Panc1 (cell line): ENCODE data around the gene SERPINA4.

Experiments
- POLR2AphosphoS5 ChIP-seq: IDR thresholded peaks from 2 replicates; pipeline ENCODE4 v1.6.1; 2012; ENCODE audit warnings: mild to moderate bottlenecking, low read depth, low read length, moderate library complexity
- TCF7L2 ChIP-seq: IDR thresholded peaks from 2 replicates; pipeline ENCODE4 v1.6.1; 2011; ENCODE audit warnings: mild to moderate bottlenecking, low read depth, low read length, inconsistent platforms
- TF ChIP-seq, protein P1 (sequence below): fragments of 450-650 bp; IDR thresholded peaks from 2 replicates; pipeline ENCODE4 v1.5.1; 2017; ENCODE audit warnings: mild to moderate bottlenecking

GRCh38 chr14:94517248-94517640, 44.0 kb upstream of the SERPINA4 start:
- TF ChIP-seq, protein P1, sequence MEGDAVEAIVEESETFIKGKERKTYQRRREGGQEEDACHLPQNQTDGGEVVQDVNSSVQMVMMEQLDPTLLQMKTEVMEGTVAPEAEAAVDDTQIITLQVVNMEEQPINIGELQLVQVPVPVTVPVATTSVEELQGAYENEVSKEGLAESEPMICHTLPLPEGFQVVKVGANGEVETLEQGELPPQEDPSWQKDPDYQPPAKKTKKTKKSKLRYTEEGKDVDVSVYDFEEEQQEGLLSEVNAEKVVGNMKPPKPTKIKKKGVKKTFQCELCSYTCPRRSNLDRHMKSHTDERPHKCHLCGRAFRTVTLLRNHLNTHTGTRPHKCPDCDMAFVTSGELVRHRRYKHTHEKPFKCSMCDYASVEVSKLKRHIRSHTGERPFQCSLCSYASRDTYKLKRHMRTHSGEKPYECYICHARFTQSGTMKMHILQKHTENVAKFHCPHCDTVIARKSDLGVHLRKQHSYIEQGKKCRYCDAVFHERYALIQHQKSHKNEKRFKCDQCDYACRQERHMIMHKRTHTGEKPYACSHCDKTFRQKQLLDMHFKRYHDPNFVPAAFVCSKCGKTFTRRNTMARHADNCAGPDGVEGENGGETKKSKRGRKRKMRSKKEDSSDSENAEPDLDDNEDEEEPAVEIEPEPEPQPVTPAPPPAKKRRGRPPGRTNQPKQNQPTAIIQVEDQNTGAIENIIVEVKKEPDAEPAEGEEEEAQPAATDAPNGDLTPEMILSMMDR: no peak
- TF ChIP-seq POLR2AphosphoS5 (no peak), TCF7L2 (no peak)
